Measurements from ENCODE around the gene PPM1A.

Gene PPM1A

DNA sequence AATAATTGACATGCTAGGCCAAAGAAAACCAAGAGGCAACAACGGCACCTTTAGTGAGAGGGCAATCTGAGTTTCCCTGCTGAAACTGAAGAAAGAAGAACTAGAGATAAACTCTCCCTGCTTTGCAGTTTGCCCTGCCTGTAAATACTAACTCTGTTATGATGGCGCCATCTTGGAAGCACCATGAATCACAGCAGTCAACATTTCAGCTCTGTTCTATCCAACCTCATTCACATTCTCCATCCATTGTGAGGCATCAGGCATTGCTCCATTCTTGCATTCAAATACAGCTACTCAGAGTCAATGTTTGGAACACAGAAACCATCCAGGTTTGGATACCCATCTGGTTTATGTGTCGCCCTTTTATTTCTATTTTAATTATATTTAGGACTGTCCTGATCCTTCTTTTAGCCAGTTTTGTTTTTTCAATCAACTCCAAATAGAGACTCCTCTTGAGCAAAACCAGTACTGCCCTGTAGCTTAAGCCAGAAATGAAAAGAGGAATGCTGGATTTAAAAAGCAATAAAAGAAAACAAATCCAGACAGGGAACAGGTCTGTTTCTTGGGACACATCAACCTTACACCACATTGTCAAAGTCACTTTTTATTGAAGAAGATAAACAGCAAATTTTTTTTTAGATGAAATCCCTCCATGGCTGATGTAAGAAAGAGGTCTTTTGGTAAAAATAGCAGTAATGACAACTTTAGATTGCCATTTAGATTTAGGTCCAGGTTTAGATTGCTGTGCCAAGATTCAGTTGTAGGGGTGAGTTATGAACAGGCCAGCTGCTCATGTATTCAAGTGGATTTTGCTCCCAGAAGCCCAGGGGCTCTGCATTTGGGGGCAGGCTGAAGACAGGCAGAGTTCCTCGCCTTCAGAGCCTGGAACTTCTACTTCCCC is 33.3 kb upstream of the PPM1A start:
- in situ Hi-C loops (cut with MboI; ENCODE audit: low sequenced_read_pairs) = no loop called here
- Histone ChIP-seq H3K9me3 (no peaks in the 10 kb centered on the region), H3K4me1 (no peaks in the 10 kb centered on the region), H3K4me3 (no peak overlapping the region), H3K36me3 (replicated peaks) (no peaks in the 10 kb centered on the region), H3K27me3 (ENCODE audit: low read depth) (no peaks in the 10 kb centered on the region)
- no peak for DNase-seq (ENCODE audit: low spot score in 2 of 2)

GRCh38 chr14:60217713-60218112 is 31.3 kb upstream of the PPM1A start:
- Histone ChIP-seq H3K4me1 (no peaks in the 10 kb centered on the region), H3K36me3 (replicated peaks) (no peaks in the 10 kb centered on the region), H3K4me3 (no peak overlapping the region), H3K9me3 (no peaks in the 10 kb centered on the region), H3K27me3 (ENCODE audit: low read depth) (no peaks in the 10 kb centered on the region)
- in situ Hi-C loops (cut with MboI; ENCODE audit: low sequenced_read_pairs) = no loop called here
- DNase-seq (ENCODE audit: low spot score in 2 of 2) = no peak

- no peaks in the 10 kb centered on the region for H3K36me3 ChIP-seq (replicated peaks)
- H3K4me1 ChIP-seq = no peaks in the 10 kb centered on the region
- no peaks in the 10 kb centered on the region for H3K9me3 ChIP-seq
- DNase-seq (ENCODE audit: low spot score in 2 of 2) = no peak
- H3K27me3 ChIP-seq (ENCODE audit: low read depth) = no peaks in the 10 kb centered on the region
- in situ Hi-C loops (cut with MboI; ENCODE audit: low sequenced_read_pairs) = no loop called here
- H3K4me3 ChIP-seq = no peak overlapping the region
These were observed 28.9 kb upstream of the PPM1A start for GRCh38 chr14:60220084-60220483.

DNA sequence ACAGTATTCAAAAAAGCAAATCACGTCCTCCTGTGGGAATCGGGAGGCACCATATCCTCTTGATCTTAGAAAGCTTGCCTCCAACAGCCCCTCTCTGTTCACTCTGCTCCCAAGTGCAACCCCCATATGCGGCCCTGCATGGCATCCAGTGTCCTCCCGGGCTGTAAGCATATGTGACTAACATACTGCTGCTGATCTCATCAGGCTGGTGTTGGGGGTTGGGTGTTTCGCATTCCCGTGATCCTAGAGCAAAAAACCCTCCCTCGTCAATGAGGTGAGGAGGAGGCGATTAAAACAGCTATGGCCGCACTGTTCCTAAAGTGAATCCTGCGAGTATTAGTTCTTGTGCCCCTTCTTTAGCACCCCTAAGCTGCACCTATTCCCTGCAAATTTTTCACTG is 28.1 kb upstream of the PPM1A start:
- H3K27me3 ChIP-seq (ENCODE audit: low read depth) = no peaks in the 10 kb centered on the region
- no peak overlapping the region for H3K4me3 ChIP-seq
- no peaks in the 10 kb centered on the region for H3K36me3 ChIP-seq (replicated peaks)
- no peak for DNase-seq (ENCODE audit: low spot score in 2 of 2)
- in situ Hi-C loops (cut with MboI; ENCODE audit: low sequenced_read_pairs) = no loop called here
- no peaks in the 10 kb centered on the region for H3K9me3 ChIP-seq
- H3K4me1 ChIP-seq = no peaks in the 10 kb centered on the region

DNA sequence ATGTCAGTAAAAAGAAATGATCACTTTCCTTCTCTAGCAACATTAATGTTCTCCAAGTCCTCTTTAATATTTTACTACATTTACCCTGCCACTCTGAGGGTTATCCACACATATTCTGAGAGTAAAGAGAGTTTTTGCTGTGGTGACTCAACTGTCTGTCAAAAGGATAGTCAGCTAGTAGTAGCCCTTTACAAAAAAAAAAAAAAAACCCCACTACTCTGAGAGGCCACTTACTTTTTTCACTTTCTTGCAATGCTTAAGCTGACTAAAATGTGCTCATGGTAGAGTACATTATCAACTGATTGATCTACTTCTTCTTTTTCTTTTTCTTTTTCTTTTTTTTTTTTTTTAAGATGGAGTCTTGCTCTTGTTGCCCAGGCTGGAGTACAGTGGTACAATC is 27.6 kb upstream of the PPM1A start:
- no peak for DNase-seq (ENCODE audit: low spot score in 2 of 2)
- in situ Hi-C loops (cut with MboI; ENCODE audit: low sequenced_read_pairs) = no loop called here
- no peaks in the 10 kb centered on the region for H3K36me3 ChIP-seq (replicated peaks)
- H3K9me3 ChIP-seq = no peaks in the 10 kb centered on the region
- H3K27me3 ChIP-seq (ENCODE audit: low read depth) = no peaks in the 10 kb centered on the region
- H3K4me3 ChIP-seq = no peak overlapping the region
- no peaks in the 10 kb centered on the region for H3K4me1 ChIP-seq

DNA sequence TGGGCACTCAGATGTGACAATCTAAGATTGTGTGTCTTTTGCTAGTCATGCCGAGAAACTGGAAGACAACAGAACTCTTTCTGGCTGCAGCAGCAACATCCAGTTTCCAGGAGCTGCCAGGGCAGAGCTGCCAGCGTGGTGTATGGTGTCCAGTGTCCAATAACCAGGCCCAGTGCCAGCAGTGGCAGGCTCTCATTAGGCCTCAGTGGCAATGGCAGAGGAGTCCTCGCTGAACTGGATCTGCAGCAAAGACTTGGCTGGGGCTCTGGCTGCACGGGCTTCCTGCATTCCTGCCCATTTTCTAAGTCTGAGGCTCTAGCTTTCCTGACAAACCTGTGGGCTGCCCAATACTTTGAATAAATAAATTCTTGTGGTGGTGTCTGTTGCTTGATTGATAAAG is 26.2 kb upstream of the PPM1A start:
- in situ Hi-C loops (cut with MboI; ENCODE audit: low sequenced_read_pairs) = no loop called here
- no peaks in the 10 kb centered on the region for H3K9me3 ChIP-seq
- no peak for DNase-seq (ENCODE audit: low spot score in 2 of 2)
- no peaks in the 10 kb centered on the region for H3K4me1 ChIP-seq
- no peaks in the 10 kb centered on the region for H3K36me3 ChIP-seq (replicated peaks)
- H3K27me3 ChIP-seq (ENCODE audit: low read depth) = no peaks in the 10 kb centered on the region
- H3K4me3 ChIP-seq = no peak overlapping the region

- in situ Hi-C loops (cut with MboI; ENCODE audit: low sequenced_read_pairs) = no loop called here
- Histone ChIP-seq H3K4me1 (no peaks in the 10 kb centered on the region), H3K4me3 (no peak overlapping the region), H3K36me3 (replicated peaks) (no peaks in the 10 kb centered on the region), H3K9me3 (no peaks in the 10 kb centered on the region), H3K27me3 (ENCODE audit: low read depth) (no peaks in the 10 kb centered on the region)
- no peak for DNase-seq (ENCODE audit: low spot score in 2 of 2)
These were observed 23.8 kb upstream of the PPM1A start for GRCh38 chr14:60225265-60225664.

DNA sequence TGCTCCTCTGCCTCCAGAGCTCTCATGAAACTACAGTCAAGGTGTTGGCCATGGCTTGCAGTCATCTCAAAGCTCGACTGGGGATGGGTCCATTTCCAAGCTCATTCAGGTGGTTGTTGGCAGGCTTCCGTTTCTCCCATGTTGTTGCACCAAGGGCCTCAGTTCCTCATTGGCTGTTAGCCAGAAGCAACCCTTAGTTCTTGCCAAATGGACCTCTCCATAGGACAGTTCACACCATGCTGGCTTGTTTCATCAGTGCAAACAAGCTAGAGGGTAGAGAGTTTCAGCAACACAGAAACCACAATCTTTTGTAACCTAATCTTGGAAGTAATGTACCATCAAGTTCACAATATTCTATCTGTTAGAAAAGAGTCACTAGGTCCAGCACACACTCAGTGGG is 22.7 kb upstream of the PPM1A start:
- Histone ChIP-seq H3K36me3 (replicated peaks) (no peaks in the 10 kb centered on the region), H3K4me1 (no peaks in the 10 kb centered on the region), H3K9me3 (no peaks in the 10 kb centered on the region), H3K4me3 (no peak overlapping the region), H3K27me3 (ENCODE audit: low read depth) (no peaks in the 10 kb centered on the region)
- DNase-seq (ENCODE audit: low spot score in 2 of 2) = no peak
- in situ Hi-C loops (cut with MboI; ENCODE audit: low sequenced_read_pairs) = no loop called here

DNA sequence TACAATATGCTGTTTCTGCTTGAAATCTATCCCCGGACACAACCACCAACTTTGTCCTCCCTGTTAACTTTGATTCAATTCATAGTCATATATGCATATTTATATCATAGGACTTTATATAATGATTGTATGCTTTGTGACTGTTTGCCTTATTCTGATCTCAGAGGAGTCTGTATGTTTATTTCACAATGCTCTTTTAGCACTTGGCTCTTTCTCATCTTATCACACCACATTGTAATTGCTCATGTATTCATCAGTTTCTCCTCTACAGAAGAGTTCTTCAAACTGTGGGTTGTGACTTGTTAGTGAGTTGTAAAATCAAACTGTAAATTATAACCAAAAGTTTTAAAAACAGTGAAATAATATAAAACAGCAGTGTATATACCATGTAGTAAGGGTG is 21.7 kb upstream of the PPM1A start:
- H3K4me3 ChIP-seq = no peak overlapping the region
- DNase-seq (ENCODE audit: low spot score in 2 of 2) = no peak

DNA sequence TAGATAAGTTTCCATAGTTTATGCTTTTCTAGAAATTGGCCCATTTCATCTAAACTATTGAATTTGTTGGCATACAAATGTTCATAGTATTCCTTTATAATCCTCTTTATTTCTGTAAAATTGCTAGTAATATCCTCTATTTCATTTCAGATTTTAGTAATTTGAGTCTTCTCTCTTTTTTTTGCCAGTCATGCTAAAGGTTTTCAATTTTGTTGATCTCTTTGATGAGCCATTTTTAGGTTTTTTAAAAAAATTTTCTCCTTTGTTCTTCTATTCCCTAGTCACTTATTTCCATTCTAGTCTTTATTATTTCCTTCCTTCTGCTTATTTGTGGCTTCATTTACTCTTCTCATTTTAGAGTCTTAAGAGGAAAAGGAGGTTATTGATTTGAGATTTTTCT is 19.4 kb upstream of the PPM1A start:
- no peak for DNase-seq (ENCODE audit: low spot score in 2 of 2)
- H3K4me1 ChIP-seq = no peaks in the 10 kb centered on the region
- no peaks in the 10 kb centered on the region for H3K36me3 ChIP-seq (replicated peaks)
- no peaks in the 10 kb centered on the region for H3K27me3 ChIP-seq (ENCODE audit: low read depth)
- H3K9me3 ChIP-seq = no peaks in the 10 kb centered on the region
- H3K4me3 ChIP-seq = no peak overlapping the region
- in situ Hi-C loops (cut with MboI; ENCODE audit: low sequenced_read_pairs) = no loop called here

More for the DNA sequence above, 21.7 kb upstream of the PPM1A start:
- Histone ChIP-seq H3K36me3 (replicated peaks) (no peaks in the 10 kb centered on the region), H3K4me1 (no peaks in the 10 kb centered on the region), H3K9me3 (no peaks in the 10 kb centered on the region), H3K27me3 (ENCODE audit: low read depth) (no peaks in the 10 kb centered on the region)
- in situ Hi-C loops (cut with MboI; ENCODE audit: low sequenced_read_pairs) = no loop called here

DNA sequence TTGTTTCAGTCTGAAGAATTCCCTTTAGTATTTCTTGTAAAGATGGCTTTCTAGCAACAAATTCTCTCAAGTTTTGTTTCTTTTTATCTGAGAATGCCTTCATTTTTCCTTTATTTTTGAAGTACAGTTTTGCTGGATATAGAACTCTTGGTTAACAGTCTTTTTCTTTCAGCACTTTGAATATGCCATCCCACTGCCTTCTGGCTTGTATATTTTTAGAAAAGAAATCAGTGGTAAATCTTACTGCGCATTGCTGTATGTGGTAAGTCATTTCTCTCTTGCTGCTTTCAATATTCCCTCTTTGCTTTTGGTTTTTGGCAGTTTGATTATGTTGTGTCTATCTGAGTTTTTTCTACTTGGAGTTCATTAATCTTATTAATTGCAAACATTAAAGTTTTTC is 16.8 kb upstream of the PPM1A start:
- in situ Hi-C loops (cut with MboI; ENCODE audit: low sequenced_read_pairs) = no loop called here
- H3K27me3 ChIP-seq (ENCODE audit: low read depth) = no peaks in the 10 kb centered on the region
- no peaks in the 10 kb centered on the region for H3K4me1 ChIP-seq
- no peak for DNase-seq (ENCODE audit: low spot score in 2 of 2)
- no peaks in the 10 kb centered on the region for H3K36me3 ChIP-seq (replicated peaks)
- no peak overlapping the region for H3K4me3 ChIP-seq
- no peaks in the 10 kb centered on the region for H3K9me3 ChIP-seq

DNA sequence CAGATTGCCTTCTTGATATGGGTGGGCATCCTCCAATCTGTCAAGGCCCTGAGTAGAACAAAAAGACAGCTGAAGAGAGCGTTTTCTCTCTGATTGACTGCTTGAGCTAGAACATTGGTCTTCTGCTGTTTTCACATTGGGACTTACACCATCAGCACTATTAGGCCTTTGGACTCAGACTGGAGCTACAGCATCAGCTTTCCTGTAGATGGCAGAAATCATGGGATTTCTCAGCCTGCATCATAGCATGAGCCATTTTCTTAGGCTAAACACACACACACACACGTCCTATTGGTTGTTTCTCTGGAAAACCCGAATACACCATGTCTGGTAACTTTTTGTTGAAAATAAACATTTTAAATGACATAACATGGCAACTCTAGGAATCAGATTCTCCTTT is 15.8 kb upstream of the PPM1A start:
- Histone ChIP-seq H3K9me3 (no peaks in the 10 kb centered on the region), H3K36me3 (replicated peaks) (no peaks in the 10 kb centered on the region), H3K27me3 (ENCODE audit: low read depth) (no peaks in the 10 kb centered on the region), H3K4me1 (no peaks in the 10 kb centered on the region), H3K4me3 (no peak overlapping the region)
- in situ Hi-C loops (cut with MboI; ENCODE audit: low sequenced_read_pairs) = no loop called here
- no peak for DNase-seq (ENCODE audit: low spot score in 2 of 2)

- Histone ChIP-seq H3K4me3 (no peak overlapping the region), H3K36me3 (replicated peaks) (no peaks in the 10 kb centered on the region), H3K27me3 (ENCODE audit: low read depth) (no peaks in the 10 kb centered on the region), H3K4me1 (no peaks in the 10 kb centered on the region), H3K9me3 (no peaks in the 10 kb centered on the region)
- no peak for DNase-seq (ENCODE audit: low spot score in 2 of 2)
- in situ Hi-C loops (cut with MboI; ENCODE audit: low sequenced_read_pairs) = no loop called here
These were observed 15.1 kb upstream of the PPM1A start for GRCh38 chr14:60233891-60234290.

DNA sequence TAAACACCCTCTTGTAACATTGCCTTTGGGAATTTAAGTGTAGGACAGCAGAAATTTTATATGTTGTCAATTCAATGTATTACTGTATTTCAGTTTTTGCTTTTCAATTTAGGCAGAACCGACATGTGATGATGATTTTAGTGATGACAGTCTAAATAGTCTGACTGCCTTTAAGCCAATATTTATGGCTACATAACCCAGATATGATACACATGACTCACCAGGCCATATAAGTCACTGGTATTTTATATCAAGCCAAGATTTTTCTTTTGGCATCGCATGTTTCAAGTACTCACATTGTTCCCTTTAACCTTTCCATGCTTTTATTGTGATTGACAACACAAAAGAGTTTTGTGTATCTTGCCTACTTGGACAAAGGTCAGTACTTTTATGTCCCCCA is 13.6 kb upstream of the PPM1A start:
- H3K27me3 ChIP-seq (ENCODE audit: low read depth) = no peaks in the 10 kb centered on the region
- H3K36me3 ChIP-seq (replicated peaks) = no peaks in the 10 kb centered on the region
- H3K9me3 ChIP-seq = no peaks in the 10 kb centered on the region
- no peak for DNase-seq (ENCODE audit: low spot score in 2 of 2)
- H3K4me1 ChIP-seq = peaks cover 1% of the 10 kb centered on the region
- in situ Hi-C loops (cut with MboI; ENCODE audit: low sequenced_read_pairs) = no loop called here
- H3K4me3 ChIP-seq = no peak overlapping the region

- DNase-seq (ENCODE audit: low spot score in 2 of 2) = no peak
These were observed 10.1 kb upstream of the PPM1A start for GRCh38 chr14:60238955-60239354.

More at GRCh38 chr14:60238955-60239354, 10.1 kb upstream of the PPM1A start:
- no peaks in the 10 kb centered on the region for H3K9me3 ChIP-seq
- no peak overlapping the region for H3K4me3 ChIP-seq
- H3K36me3 ChIP-seq (replicated peaks) = no peaks in the 10 kb centered on the region
- in situ Hi-C loops (cut with MboI; ENCODE audit: low sequenced_read_pairs) = no loop called here
- H3K4me1 ChIP-seq = peaks cover 15% of the 10 kb centered on the region
- H3K27me3 ChIP-seq (ENCODE audit: low read depth) = no peaks in the 10 kb centered on the region
